ENCODE results near the gene NPHP4.

GRCh38 chr1:5822726-5823125 is 169.5 kb downstream of the NPHP4 start:
- TF ChIP-seq EZH2 (IDR thresholded peaks at IDR 0.05) (no peak), POLR2AphosphoS5 (IDR thresholded peaks at IDR 0.05; ENCODE audit: borderline replicate concordance, low read depth, low read length) (no peak)

Measured in SK-N-MC (cell line).